Activated CD8-positive, alpha-beta memory T cell treated with anti-CD3 and anti-CD28 coated beads, Interleukin-2, amount 50 U/mL, for 4 hours (primary cell): ENCODE measurements around the gene ZNF48.
A peak's percentile ranks its signal among the peaks of the same experiment; 100 is the strongest.

Experiments used
- DNase-seq: peaks from one replicate; pipeline ENCODE4 v3.0.0-alpha.2; 2020

The ZNF48 gene

DNA sequence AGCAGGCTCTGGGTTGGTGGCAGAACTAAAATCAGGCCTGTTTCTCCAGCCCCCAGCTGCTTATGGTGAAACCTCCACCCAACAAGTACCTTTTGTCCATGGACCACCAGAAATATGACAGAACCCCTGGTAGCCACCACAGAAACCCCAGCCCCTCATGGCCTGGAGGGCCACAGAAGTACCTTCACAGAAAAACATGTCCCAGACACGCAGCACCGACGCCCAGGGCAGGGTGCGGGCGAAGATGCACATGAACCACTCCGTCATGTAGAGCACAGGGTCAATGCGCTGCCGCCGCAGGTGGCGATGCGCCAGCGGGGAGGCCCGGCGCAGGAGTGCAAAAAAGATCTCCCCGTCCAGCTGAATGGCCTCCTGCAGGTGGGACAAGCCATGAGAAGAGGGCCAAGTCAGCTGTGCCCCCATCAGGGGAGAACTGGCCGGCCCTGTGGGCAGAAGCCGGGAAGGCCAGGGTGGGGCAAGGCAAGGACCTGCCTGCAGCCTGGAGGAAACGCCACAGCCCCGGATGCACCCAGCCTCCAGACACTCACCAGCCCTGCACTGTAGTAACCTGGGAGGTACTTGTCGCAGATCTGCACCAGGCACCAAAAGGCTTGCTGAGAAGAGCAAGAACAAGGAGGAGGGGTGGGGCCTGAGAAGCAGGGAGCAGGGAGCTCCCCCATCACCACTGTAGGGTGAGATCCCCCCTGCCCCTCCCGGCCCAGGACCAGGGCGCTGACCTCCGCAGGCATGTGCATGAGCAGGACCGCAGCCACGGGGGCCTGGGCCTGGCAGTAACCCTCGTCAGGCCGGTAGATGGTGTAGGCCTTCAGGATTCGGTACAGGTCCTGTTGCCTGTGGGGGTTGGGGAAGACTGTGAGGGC lies 36.0 kb upstream of the ZNF48 start:
- DNase-seq: no peak

- DNase-seq: no peak
Measured at GRCh38 chr16:30359871-30360170, 35.4 kb upstream of the ZNF48 start.

DNA sequence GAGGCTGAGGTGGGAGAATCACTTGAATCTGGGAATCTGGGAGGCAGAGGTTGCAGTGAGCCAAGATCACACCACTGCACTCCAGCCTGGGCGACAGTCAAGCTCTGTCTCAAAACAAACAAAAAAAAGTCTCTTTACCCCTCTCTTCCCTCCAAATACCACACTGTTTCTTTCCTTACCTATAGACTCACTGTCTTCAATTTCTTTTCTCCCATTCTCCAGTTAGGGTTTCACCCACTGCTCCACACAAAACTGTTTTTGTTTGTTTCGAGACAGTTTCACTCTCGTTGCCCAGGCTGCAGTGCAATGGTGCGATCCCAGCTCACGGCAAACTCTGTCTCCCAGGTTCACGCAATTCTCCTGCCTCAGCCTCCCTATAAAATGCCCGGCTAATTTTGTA lies 34.0 kb upstream of the ZNF48 start:
- no peak for DNase-seq

DNA sequence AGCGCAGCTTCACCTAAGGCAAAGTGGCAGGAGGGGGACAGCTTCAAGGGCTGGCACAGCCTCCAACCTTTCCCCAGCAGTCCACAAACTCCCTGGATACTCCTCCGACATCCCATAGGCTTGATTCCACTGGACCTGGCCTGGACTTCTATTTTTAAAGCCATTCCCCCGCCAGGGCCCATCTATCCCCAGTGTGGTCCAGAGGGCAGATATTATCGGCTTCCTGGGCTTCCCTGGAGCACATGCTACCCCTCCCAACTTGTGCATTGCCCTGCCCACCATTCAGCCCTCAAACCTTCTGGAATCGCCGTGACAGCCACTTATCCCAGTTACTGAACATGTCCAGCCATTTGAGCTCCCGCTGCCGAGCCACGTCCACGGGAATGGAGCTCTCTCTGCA lies 30.0 kb upstream of the ZNF48 start:
- DNase-seq: no peak

DNA sequence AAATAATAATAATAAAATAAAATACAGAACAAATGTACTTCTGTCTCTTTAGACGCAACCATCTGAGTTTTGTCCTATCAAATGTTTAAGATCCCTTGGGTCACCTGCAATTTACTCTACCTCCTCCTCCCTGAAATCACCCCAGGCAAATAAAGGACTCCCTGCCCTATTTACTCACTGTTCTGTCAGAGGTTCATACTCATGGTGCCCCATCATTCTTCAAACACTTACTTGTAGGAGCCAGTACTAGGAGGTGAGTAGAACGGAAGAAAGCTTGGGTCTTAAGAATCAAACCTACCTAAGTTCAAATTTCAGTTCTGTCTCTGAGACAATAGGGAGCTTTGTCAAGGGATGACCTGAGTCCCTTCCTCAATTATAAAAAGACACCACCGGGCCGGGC lies 28.7 kb upstream of the ZNF48 start:
- no peak for DNase-seq

- no peak for DNase-seq
Measured at GRCh38 chr16:30367349-30368009, 27.7 kb upstream of the ZNF48 start.

DNA sequence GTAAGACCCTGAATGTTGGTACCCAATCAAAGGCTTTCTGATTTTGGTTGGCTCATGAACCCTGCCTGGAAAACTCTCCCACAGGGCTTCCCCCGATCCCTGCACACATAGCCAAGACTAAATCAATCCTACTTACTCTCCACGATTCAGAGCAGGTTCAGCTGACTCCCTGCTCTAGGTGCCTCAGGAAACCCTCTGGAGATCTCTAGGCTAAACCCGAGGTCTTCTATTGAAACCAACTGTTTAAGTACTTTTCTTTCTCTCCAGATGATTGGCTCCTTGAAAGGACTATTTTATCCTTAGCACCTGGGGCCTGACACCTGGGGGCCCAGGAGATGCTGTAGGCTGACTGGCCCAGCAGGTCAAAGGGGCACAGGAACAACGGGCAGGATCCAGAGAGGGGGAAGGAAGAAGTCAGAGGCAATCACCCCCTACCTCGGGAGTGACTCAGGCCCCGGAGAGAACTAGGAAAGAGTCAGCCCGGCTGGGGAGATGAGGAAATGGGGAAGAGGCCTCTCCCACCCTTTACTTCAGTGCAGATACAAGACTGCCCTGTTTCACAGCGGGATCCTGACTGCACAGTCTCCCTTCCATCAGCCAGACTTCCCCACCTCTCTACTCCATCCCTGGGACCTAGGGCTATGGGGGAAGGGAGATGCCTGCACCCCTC lies 27.0 kb upstream of the ZNF48 start:
- DNase-seq: no peak

DNA sequence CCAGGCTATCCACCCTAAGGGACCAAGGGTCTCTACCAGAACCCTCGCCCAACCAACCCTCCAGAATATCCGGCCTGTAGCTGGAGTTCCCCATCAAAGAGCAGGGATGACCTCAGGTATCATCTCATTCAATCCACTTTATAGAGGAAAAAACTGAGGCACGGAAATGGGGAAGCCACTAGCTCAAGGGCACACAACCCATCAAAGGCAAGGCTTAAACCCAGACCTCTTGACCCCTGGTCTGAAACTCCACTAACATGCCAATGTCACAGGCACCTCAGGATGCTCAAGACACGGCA lies 26.5 kb upstream of the ZNF48 start:
- DNase-seq: no peak

GRCh38 chr16:30369091-30369937 lies 25.9 kb upstream of the ZNF48 start:
- no peak for DNase-seq

GRCh38 chr16:30369938-30370455 lies 25.2 kb upstream of the ZNF48 start:
- DNase-seq: no peak

DNA sequence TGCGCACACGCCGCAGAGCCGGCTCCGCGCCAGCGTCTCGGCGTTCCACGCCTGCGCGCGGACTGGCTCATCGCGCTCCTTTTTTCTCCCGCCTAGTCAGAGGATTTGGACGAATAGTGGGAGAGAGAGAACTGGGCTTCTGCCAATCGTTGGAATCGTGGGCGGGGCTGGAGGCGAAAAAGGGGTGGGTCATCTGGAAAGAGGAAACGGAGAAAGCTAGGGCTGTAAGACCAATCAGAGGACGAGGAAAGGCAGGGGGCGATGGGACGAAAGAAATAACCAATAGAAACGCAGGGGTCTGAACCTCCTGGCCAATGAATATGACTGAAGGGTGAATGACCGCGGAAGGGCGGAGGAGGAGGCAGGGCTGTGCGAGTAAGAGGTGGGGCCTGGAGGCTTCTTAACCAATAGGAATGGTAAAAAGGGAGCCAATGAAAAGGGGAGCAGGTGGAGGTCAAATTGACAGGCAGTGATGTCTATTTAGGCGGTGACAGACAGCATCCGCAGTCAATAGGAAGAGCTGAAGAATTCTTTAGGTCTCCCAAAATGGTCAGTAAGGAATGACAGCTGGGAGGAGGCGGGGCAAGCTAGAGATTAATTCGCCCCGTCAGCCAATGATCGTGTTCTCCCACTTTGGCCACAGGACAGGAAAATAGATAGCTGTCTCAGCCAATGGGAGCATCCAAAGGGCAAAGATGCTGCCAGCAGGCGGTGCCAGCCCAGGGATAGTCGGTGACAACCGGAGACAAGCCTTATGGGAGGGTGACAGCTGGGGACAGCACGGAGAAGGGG lies 24.6 kb upstream of the ZNF48 start, which contains the start of gene TBC1D10B:
TSS of gene TBC1D10B (minus strand) at position 39 of the 792 bp plus-strand sequence. CDS start 311 bp downstream, outside the sequence.
- peak; percentile 98 for DNase-seq

DNA sequence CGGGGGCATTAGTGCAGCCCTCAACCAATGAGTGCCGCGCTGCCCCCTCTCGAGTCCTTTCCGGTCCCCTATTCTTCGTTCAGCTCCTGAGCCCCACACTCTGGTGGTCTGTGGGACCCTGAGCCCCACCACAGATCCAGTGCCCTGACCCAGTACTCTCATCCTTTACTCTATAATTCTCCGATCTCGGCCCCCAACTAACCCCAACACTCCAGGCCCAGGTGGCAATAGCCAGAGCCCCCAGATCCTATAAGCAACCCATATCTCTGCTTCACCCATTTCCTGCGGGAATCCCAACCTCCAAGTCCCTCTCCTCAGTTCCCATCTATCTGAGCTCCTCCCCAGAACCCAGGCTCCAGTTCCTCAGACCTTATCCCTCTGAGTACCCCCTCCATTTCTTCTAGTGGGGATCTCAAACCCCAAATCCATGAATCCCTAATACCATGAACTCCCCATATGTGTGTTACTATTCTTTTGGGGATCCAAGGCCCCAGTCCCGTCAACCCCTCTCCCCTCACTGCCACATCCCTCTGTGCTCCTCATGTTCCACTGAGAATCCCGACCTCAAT lies 23.9 kb upstream of the ZNF48 start:
- DNase-seq: no peak

GRCh38 chr16:30372038-30372712 lies 23.0 kb upstream of the ZNF48 start:
- DNase-seq: no peak

DNA sequence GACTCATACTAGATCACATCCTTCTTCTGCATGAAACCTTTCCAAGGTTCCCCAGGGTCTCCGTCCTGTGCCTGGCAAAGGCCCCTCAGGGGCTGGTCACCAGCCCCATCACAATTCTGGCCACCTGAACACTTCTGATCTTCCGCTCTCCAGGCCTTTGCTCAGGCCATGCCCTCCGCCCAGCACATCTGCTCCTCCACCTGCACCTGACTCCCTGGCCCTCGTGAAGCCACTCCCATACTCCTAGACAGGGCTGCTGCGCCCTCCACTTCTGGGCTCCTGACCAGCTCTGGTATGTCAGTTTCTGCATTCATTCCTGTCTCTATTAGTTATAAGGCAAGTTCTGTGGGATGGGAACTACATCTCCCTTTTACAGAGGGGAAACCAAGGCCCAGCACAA lies 22.5 kb upstream of the ZNF48 start:
- no peak for DNase-seq

GRCh38 chr16:30374538-30374937 lies 20.7 kb upstream of the ZNF48 start, which contains the start of gene MYL11:
MYL11 (plus strand) TSS chr16:30374802; CDS start chr16:30374858, 56 bp downstream.
- DNase-seq: no peak

DNA sequence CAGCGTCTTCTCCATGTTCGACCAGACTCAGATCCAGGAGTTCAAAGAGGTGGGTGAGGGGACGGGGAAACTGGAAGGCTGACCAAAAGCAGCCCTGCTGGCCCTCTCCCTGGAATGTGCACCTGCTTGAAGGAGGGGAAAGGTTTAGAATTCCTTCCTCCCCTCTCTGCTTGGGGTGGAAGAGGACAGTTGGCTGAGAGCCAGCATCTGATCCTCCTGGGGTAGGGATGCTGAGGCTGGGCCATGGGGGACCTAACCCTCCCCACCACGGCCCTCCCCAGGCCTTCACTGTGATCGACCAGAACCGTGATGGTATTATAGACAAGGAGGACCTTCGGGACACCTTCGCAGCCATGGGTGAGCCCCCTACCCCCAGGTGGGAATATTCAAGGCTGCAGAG lies 19.4 kb upstream of the ZNF48 start:
- DNase-seq: no peak

DNA sequence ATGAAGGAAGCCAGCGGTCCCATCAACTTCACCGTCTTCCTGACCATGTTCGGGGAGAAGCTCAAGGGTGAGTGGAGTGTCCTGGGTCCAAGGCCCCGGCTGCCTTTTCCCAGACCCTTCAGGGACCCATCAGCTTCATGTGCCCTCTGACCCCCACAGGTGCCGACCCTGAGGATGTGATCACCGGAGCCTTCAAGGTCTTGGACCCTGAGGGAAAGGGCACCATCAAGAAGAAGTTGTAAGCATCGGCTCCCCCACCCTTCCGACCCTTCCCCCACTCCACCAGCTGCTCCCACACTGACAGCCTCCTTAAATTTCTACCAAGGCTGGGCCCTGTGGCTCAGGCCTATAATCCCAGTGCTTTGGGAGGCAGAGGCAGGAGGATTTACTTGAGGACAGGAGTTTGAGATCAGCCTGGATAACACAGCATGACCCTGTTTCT lies 18.7 kb upstream of the ZNF48 start:
- DNase-seq: no peak

GRCh38 chr16:30377050-30377811 lies 18.0 kb upstream of the ZNF48 start:
- no peak for DNase-seq

GRCh38 chr16:30377812-30378235 lies 17.4 kb upstream of the ZNF48 start:
- DNase-seq: peak; percentile 91
